Gastrocnemius medialis (tissue), 4 donors: Measurements from ENCODE around the gene NFAM1. TPM values are rescaled to one million over a fixed set of nuclear protein-coding genes. Genes with fewer than 3 reads are reported as not detected.
A peak's percentile ranks its signal among the peaks of the same experiment; 100 is the strongest.

Experiments
- ATAC-seq, 2 donors: fragments of 150-250 bp; one replicate each; pipeline ENCODE4 v1.9.1; 2016
- DNase-seq, 2 donors: peaks; one replicate each; pipeline ENCODE4 v3.0.0-alpha.2; 2019
- H3K27ac ChIP-seq, 4 donors: fragments of 200-600 bp; sonication (generic); 1 replicate in 1 of 4; 2 replicates in 3 of 4; pipeline ENCODE4 v1.5.1; 2016 to 2018; ENCODE audit warnings: mild to moderate bottlenecking in 2 of 4, moderate library complexity in 1 of 4
- H3K27me3 ChIP-seq, 3 donors: fragments of 200-600 bp; sonication (generic) in 2 of 3; 1 replicate in 1 of 3; 2 replicates in 2 of 3; pipeline versions ENCODE4 v1.5.1 to v1.6.0; 2016 to 2019; ENCODE audit warnings: mild to moderate bottlenecking in 1 of 3, moderate library complexity in 1 of 3
- H3K36me3 ChIP-seq, 2 donors: fragments of 200-600 bp; sonication (generic) in 1 of 2; one replicate each; pipeline ENCODE4 v1.5.1; 2017 to 2018
- H3K4me1 ChIP-seq, 2 donors: fragments of 200-600 bp; sonication (generic) in 1 of 2; one replicate each; pipeline ENCODE4 v1.5.1; 2016 to 2017; ENCODE audit warnings: mild to moderate bottlenecking in 2 of 2
- H3K4me3 ChIP-seq, 4 donors: fragments of 200-600 bp; sonication (generic) in 3 of 4; 1 replicate in 1 of 4; 2 replicates in 3 of 4; pipeline ENCODE4 v1.5.1; 2016 to 2019; ENCODE audit warnings: mild to moderate bottlenecking in 2 of 4
- H3K9me3 ChIP-seq, 3 donors: fragments of 200-600 bp; sonication (generic) in 2 of 3; 1 replicate in 1 of 3; 2 replicates in 2 of 3; pipeline ENCODE4 v1.5.1; 2016 to 2019
- CTCF ChIP-seq, 5 experiments: fragments of 450-650 bp in 3 of 5; fragments of 200-600 bp in 2 of 5; sonication (generic) in 2 of 5; IDR thresholded peaks in 4 of 5; conservative IDR thresholded peaks in 1 of 5; 1 replicate in 4 of 5; 2 replicates in 1 of 5; pipeline ENCODE4 v1.5.1; 2016 to 2019; ENCODE audit warnings: antibody characterized with exemption in 5 of 5, mild to moderate bottlenecking in 3 of 5, moderate library complexity in 3 of 5
- POLR2A ChIP-seq, 2 donors: fragments of 450-650 bp; IDR thresholded peaks; one replicate each; pipeline ENCODE4 v1.6.1; 2017; ENCODE audit warnings: antibody characterized with exemption in 2 of 2, mild to moderate bottlenecking in 2 of 2, moderate library complexity in 2 of 2
- in situ Hi-C, 4 donors: fragments of 200-750 bp; cut with MboI; loops; one replicate each; pipeline versions ENCODE4 v1.15.0 to v1.8.0; 2017; ENCODE audit warnings: low sequenced_read_pairs in 4 of 4
- intact Hi-C: fragments of 100-400 bp; cut with DNase I; formaldehyde crosslinking; loops from one replicate; pipeline ENCODE4 v1.15.1; 2023; ENCODE audit warnings: low total_unique reads
- total RNA-seq, 4 donors: library from RNA; depleted of rRNA; stranded (reverse); fragments of >200 nt; gene quantifications; one replicate each; pipeline versions ENCODE4 v1.1.0 to v1.2.3, GENCODE V29; 2016

The NFAM1 gene
- total RNA-seq, 4 donors from 2014 or later = 0.20 to 0.59 (median 0.58) TPM; not detected in 1

GRCh38 chr22:42346722-42347121, 85.5 kb downstream of the NFAM1 start:
- TF ChIP-seq CTCF (IDR thresholded peaks at IDR 0.05 in 4 of 5, conservative IDR thresholded peaks at IDR 0.05 in 1 of 5) = no peak
- no peak for TF ChIP-seq POLR2A (IDR thresholded peaks at IDR 0.05)
- ATAC-seq = no peak
- H3K27me3 ChIP-seq = no peaks in the 10 kb centered on the region
- in situ Hi-C loops = no loop called here
- intact Hi-C loops = no loop called here
- H3K27ac ChIP-seq = no peak overlapping the region
- no peak for DNase-seq
- H3K36me3 ChIP-seq = no peaks in the 10 kb centered on the region
- no peak overlapping the region for H3K4me3 ChIP-seq
- H3K4me1 ChIP-seq = peaks cover 0 to 3% of the 10 kb centered on the region in 2 donors
- H3K9me3 ChIP-seq = no peaks in the 10 kb centered on the region

GRCh38 chr22:42345458-42345857, 86.7 kb downstream of the NFAM1 start:
- peaks cover 0 to 3% of the 10 kb centered on the region in 2 donors for H3K4me1 ChIP-seq
- ATAC-seq (no peak), DNase-seq (no peak)
- in situ Hi-C loops (no loop called here), intact Hi-C loops (no loop called here)
- no peaks in the 10 kb centered on the region for H3K9me3 ChIP-seq
- H3K27me3 ChIP-seq = peaks cover 6 to 9% (median 9%) of the 10 kb centered on the region in 3 donors
- no peak overlapping the region for H3K27ac ChIP-seq
- no peak for TF ChIP-seq POLR2A (IDR thresholded peaks at IDR 0.05)
- no peak for TF ChIP-seq CTCF (IDR thresholded peaks at IDR 0.05 in 4 of 5, conservative IDR thresholded peaks at IDR 0.05 in 1 of 5)
- H3K36me3 ChIP-seq = no peaks in the 10 kb centered on the region
- no peak overlapping the region for H3K4me3 ChIP-seq

- in situ Hi-C loops = no loop called here
- H3K27me3 ChIP-seq = peaks cover 10 to 15% (median 13%) of the 10 kb centered on the region in 3 donors
- H3K4me3 ChIP-seq = peak overlapping the region; percentile 17 to 40 (median 33)
- peaks cover 0 to 3% of the 10 kb centered on the region in 2 donors for H3K4me1 ChIP-seq
- DNase-seq = no peak
- intact Hi-C loops = no loop called here
- H3K36me3 ChIP-seq = no peaks in the 10 kb centered on the region
- TF ChIP-seq POLR2A (IDR thresholded peaks at IDR 0.05) = no peak
- TF ChIP-seq CTCF (IDR thresholded peaks at IDR 0.05 in 4 of 5, conservative IDR thresholded peaks at IDR 0.05 in 1 of 5) = no peak
- peak overlapping the region in 3 of 4 donors; percentile 31 to 59 (median 53) for H3K27ac ChIP-seq
- H3K9me3 ChIP-seq = no peaks in the 10 kb centered on the region
- no peak for ATAC-seq
Measured at GRCh38 chr22:42344361-42344905, 87.8 kb downstream of the NFAM1 start.

- H3K27me3 ChIP-seq = peaks cover 10 to 23% (median 18%) of the 10 kb centered on the region in 3 donors
- DNase-seq = no peak
- no peaks in the 10 kb centered on the region for H3K36me3 ChIP-seq
- H3K4me1 ChIP-seq = peaks cover 0 to 3% of the 10 kb centered on the region in 2 donors
- intact Hi-C loops = no loop called here
- in situ Hi-C loops = no loop called here
- no peaks in the 10 kb centered on the region for H3K9me3 ChIP-seq
- ATAC-seq = peak in 1 of 2 donors; percentile 15
- TF ChIP-seq CTCF (IDR thresholded peaks at IDR 0.05 in 4 of 5, conservative IDR thresholded peaks at IDR 0.05 in 1 of 5) (no peak), POLR2A (IDR thresholded peaks at IDR 0.05) (no peak)
- peak overlapping the region in 2 of 4 donors; percentile 53 to 59 for H3K27ac ChIP-seq
- peak overlapping the region in 1 of 4 donors; percentile 42 for H3K4me3 ChIP-seq
Measured at GRCh38 chr22:42343531-42344081, 88.6 kb downstream of the NFAM1 start.
